SW480 (cell line): ENCODE data around the gene ULK3.
"Not testable (repeated sequence)": the region's sequence is repeated elsewhere in the genome, so short reads cannot be mapped to it uniquely, and the experiment has no call there.

Experiments
- DNase-seq: peaks from one replicate; pipeline ENCODE4 v3.0.0-alpha.2; 2016; ENCODE audit warnings: low spot score

The ULK3 gene, protein sequence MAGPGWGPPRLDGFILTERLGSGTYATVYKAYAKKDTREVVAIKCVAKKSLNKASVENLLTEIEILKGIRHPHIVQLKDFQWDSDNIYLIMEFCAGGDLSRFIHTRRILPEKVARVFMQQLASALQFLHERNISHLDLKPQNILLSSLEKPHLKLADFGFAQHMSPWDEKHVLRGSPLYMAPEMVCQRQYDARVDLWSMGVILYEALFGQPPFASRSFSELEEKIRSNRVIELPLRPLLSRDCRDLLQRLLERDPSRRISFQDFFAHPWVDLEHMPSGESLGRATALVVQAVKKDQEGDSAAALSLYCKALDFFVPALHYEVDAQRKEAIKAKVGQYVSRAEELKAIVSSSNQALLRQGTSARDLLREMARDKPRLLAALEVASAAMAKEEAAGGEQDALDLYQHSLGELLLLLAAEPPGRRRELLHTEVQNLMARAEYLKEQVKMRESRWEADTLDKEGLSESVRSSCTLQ

DNA sequence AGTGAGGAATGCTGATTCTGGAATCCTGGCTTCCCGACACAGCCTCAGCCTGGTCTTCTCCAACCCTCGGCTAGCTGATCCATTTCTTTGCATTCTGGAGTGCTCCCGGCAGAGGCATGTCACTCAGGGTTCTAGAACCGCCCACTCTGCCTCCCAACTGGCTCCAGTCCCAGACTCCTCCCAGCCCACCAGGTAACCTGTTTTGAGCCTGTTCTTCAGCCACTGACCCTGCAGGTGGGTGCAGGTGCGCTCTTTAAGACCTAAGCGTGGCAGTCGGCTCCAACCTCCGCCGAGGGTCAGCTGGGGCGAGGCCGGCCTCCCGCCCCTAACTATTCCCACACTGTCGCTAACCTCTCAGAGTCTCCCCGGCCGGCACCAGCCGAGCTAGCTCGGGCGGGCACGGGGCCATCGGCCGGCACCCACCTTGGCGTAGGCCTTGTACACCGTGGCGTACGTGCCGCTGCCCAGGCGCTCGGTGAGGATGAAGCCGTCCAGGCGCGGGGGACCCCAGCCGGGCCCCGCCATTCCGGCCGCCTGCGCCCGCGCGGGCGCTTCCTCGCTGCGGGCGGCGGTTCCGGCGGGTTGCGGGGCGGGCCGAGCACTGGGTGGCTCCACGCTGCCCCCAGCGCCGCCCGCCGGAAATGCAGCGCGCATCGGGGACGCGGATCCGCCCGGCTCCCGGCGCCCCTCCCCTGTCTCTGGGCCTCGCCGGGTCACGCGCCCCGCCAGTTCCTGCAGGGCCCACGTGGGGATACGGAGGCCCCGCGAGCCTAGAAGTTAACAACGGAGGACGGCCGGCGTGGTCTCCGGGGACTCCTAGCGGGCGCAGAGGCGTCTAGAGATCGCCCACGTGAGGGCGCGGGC is at the start of gene ULK3:
ULK3 (minus strand) TSS at position 576 of the 864 bp plus-strand sequence; CDS start at position 525, 51 bp downstream.
- peak; percentile 87 for DNase-seq

DNA sequence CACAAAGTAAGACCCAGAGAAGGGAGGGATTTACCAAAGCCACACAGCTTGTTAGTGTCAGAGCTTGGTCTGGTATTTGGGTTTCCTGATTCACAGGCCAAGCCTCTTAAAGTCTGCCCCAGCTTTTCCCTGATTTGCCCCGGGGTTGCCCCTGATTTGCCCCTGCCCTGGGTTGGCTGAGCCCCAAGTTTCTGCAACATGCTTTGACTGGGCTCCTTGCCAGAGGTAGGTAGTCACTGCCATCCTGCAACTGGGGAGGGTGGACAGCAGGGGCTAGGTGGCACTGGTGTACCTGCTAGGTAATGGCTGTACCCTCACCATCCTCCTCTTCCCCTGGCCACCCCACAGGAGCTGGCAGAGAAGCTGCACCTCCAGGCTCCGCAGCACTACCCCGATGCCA is 49.4 kb upstream of the ULK3 start:
- DNase-seq, result no peak

DNA sequence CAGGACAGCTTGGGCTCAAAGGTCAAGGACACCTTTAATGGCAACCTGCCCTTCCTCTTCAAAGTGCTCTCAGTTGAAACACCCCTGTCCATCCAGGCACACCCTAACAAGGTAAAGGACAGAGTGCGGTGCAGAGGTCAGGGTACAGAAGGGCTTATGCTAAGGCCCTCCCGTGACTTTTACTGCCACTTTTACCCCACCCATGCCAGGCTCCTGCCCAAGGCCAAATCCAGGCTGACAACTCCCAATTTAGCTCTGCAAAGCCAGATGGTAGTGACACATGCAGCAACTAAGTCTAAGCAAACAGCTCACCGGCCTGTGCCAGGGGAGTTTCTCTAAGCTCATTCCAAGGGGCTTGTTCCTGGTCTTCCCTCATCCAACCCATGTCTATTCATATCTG is 48.5 kb upstream of the ULK3 start:
- no peak for DNase-seq

DNA sequence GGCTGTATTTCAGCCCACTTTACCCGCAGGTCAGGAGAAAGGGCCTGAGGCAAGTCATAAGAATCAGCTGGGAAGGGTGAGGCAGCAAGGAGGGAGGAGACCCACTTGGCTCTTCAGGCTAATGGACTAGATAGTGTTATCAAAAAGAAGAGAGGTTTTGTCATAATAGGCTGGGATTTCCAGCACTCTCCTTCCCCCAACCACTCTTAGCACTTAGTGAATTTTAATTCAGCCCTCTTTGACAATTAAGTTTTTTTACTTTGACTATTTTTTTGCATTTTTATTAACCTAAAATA is 47.7 kb upstream of the ULK3 start:
- DNase-seq, result no peak

DNA sequence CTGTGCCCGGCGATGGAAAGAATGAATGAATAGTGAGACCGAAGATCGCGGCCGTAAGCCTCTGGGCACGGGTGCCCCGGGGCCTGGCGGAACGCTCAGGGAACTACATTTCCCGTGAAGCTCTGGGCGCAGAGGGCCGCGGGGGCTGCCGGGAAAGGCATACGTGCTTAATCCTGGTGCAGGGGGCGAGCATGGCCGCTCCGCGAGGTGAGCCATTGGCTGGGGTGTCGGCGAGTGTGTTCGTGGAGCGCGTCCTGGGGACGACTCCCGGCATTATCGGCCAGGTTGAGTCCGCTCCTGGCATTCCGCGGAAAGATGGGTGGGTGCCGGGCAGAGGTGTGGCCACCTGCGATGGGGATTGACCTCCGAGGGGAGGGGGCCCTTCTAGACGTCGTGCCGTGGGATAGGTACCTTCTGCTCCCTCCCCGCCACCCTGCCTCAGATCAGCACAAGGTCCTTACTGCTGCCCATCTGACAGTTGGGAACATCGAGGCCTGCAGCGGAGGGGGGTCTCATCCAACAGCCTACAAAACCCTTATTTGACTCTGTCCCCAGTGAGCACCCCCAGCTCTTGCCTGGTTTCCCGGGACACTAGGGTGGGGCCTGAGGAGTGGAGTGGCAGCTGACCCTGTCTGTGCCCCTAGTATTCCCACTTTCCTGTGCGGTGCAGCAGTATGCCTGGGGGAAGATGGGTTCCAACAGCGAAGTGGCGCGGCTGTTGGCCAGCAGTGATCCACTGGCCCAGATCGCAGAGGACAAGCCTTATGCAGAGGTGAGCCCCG is 47.1 kb upstream of the ULK3 start, which contains the start of gene MPI:
MPI (plus strand) TSS at position 160 of the 782 bp plus-strand sequence; CDS start at position 192, 32 bp downstream.
- DNase-seq, result peak; percentile 79

DNA sequence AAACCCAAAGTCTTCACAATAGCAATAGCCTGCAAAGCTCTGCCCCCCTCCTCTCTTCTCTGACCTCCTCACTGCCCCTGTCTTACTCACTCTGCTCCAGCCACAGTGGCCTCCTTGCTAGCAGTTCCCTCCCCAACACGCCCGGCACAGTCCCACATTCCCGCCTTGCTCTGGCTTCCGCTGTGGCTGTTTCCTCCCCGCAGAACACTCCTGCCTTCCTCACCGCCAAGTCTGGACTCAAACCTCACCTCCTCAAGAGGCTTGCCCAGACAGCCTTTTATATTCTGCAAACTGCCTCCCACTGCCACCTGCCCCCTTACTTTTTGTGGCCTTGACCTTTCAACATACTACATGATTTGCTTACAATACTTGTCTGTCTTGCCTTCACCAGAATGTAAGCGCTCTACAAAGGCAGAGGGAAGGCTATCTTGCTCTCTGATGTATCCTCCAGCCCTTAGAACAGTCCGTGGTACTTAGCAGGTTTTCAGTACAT is 46.5 kb upstream of the ULK3 start:
- peak; percentile 30 for DNase-seq

DNA sequence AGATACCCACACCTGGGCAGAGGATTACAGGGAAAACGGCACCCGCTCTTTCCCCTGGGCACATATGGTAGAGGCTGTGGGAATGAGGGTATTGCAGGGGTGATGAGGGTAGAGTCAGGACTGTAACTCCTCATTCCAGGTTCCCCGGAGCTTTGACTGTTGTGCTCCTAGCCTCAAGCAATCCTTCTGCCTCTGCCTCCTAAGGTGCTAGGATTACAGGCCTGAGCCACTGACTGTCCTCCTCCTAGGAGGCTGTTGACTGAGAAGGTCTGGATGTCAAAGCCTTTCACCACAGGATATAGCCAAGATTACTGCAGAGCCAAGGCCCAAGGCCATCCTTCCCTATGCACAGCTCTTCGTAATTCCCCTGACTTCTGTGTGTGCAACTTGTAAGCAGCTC is 45.8 kb upstream of the ULK3 start:
- no peak for DNase-seq

DNA sequence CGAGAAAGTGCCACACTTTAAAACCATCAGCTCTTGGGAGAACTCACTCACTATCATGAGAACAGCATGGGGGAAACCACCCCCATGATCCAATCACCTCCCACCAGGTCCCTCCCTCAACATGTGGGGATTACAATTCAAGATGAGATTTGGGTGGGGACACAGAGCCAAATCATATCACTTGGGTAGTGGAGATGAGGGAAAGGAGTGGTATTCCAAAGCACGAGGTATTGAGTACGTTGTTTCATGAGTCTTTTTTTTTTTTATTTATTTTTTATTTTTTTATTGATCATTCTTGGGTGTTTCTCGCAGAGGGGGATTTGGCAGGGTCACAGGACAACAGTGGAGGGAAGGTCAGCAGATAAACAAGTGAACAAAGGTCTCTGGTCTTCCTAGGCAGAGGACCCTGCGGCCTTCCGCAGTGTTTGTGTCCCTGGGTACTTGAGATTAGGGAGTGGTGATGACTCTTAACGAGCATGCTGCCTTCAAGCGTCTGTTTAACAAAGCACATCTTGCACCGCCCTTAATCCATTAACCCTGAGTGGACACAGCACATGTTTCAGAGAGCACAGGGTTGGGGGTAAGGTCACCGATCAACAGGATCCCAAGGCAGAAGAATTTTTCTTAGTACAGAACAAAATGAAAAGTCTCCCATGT is 44.7 kb upstream of the ULK3 start:
- not testable (repeated sequence) for DNase-seq

DNA sequence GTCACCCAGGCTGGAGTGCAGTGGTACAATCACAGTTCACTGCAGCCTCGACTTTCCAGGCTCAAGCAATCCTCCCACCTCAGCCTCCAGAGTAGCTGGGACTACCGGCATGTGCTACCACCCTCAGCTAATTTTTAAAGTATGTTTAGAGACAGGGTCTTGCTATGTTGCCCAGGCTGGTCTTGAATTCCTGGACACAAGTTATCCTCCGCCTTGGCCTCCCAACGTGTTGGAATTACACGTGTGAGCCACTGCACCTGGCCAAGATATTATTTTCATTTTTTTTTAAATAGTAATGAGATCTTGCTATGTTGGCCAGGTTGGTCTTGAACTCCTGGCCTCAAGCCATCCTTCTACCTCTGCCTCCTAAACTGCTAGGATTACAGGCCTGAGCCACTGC is 42.5 kb upstream of the ULK3 start:
- DNase-seq, result no peak

DNA sequence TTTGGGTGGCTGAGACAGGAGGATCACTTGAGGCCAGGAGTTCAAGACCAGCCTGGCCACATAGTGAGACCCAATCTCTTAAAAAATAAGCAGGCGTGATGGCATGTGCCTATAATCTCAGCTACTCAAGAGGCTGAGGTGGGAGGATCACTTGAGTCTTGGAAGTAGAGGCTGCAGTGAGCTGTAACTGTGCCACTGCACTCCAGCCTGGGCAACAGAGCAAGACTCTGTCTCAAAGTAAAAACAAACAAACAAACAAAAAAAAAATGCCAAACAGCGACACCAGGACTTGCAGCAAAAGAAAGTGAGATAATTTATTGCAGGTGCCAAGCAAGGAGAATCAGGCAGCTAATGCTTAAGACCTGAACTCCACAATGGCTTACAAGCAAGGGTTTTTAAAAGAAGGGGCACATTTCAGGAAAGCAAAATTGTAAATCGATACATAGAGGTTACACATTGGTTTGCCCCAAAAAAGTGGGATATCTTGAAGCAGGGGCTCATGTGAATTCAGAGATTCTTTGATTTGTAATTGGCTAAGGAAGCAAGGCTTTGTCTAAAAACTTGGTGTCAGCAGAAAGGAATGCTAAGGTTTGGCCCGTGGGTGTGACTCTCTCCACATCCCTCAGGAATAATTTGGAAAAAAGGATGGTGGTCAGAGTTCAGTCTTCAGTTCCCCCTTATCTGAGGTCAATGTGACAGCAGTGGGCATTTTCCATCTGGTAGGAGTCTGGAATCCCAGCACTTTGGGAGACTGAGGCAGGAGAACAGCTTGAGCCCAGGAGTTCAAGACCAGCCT is 41.7 kb upstream of the ULK3 start:
- no peak for DNase-seq

DNA sequence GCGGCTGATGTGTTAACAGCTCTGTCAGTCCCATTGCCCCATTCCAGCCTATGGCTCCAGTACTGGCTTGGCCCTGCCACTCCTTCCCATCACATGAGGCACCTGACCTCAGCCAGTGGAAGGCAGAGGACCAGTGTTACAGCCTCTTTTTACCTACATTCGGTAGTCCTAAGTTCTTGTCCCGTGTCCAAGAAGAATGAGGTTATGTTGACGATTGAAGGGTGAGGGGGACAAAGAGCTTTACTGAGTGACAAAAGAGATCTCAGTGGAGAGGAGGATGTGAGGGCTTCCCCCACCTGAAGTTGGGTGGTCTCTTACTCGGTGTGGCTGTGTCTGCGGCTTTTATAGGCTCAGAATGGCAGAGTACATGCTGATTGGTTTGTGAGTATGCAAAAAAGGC is 39.6 kb upstream of the ULK3 start:
- DNase-seq, result no peak

DNA sequence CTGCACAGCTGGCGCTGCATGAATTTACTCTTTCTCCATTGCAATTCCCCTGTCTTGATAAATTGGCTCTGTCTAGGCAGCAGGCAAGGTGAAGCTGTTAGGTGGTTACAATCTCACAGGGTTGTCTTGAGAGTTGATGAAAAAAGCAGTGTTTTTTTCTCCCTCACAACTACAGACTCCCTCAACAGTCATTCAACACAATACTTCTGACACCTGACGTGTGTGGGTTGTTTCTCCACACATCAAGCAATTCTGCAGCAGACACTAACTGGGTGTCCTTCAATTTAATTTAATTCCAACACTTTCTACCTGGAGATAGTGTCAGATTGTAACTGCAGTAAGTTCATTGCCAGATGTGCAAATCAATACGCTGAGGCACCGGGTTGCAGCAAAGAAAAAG is 35.3 kb upstream of the ULK3 start:
- DNase-seq, result no peak

DNA sequence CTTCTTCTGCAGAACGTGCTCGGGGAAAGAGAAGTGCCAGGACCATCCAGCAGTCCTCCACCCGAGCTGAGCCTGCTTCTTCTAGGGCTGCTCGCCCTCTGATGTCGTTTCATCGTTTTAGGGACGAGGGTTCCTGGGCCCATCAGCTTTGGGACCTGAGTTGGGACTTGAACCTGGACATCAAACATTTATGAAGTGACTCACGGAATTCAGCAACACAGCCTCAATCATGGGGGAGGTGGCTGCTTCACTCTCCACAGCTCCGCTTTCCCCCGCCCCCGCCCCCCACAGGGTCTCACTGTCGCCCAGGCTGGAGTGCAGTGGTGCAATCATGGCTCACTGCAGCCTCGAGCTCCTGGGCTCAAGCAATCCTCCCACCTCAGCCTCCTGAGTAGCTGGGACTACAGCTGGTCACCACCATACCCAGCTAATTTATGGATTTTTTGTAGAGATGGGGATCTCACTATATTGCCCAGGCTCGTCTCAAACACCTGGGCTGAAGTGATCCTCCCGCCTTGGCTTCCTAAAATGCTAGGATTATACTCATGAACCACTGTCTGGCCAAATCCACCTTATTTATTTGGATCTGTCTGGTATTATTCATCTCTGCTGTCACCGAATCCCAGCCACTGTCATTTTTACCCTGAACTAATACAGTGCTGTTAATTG is 30.9 kb upstream of the ULK3 start:
- no peak for DNase-seq

DNA sequence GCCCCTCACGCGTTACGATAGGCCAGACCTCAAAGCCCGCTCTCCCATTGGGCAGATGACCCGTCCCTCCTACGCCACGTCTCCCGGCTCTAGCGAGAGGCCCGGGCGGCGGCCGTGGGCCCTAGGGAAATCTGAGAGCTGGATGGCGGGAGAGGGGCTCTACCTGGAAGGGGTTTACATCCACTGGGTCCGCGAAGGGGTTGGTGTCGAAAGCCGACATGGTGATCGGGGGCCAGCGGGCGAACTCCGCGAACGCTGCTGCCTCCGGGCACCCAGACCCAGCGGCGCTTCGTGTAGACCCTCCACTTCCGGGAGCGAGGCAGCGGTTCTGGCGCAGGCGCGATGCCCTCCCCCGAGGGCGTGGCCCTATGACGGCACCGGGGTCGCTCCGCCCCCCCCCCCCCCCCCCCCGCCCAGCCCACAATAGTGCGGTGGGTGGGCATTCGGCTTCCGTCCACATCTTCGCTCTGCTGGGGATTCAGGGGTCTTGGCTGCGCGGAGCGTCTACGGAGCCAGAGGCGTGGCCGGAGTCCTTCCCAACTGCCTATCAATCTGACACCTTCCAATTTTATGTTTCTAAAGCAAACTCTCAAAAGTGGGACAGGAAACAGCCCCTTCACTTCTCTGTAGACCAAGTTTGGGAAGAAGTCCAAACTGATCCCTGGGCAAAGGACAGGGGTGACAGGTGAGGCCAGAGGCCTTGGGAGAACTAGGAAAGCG is 30.2 kb upstream of the ULK3 start, which contains the start of gene SCAMP2:
SCAMP2 (minus strand) TSS at position 330 of the 720 bp plus-strand sequence; CDS start at position 220, 110 bp downstream.
- peak; percentile 94 for DNase-seq

DNA sequence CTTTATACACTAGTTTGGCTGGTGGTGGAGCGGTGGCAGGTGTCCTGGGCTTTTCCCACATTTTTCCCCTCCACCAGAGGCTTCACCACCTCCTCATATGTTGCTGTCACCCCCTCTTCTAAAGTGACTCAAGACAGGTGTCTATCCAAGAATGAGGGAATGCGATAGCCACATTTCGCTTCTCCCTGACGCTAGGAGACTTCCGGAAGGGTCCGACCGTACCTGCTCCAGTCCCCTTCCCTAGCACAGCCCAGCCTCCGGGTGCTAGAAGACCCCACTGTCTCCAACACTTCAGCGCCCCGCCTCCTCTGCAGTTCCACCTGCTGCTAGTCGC is 29.7 kb upstream of the ULK3 start:
- DNase-seq, result no peak

DNA sequence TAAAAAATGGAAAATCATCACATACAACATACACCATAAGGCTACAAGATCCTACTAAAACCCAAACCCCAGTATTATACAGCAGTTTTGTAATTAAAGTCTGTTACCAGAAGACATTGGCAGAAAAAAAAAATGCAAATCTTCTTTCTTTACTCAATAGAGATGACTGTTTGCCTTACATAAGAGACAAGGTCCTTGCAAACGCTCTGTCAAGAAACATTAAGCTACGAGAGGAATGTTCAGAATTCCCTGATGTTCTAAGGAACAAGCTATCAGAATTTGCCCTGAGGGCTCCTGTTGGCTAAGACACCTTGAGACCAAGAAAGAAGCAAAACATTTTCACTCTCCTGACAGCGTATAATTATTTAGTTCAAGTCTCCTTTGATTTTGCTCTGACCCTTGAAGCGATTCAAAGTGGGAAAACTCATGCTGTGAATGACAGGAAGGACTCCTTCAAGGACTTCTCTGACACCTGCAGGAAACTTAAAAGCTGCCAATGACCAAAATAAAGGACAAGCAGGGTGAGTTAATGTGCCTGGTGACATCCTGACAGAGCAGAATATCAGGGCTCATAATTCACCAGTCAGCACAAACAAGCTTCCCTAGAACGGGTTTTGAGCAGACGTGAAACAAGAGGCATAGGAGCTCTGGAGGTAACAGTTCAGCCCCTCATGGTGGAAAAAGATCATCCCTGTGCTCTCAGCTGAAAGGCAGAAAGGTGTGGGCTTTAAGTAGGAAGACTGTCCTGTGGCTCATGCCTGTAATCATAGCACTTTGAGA is 27.7 kb upstream of the ULK3 start:
- DNase-seq, result no peak

DNA sequence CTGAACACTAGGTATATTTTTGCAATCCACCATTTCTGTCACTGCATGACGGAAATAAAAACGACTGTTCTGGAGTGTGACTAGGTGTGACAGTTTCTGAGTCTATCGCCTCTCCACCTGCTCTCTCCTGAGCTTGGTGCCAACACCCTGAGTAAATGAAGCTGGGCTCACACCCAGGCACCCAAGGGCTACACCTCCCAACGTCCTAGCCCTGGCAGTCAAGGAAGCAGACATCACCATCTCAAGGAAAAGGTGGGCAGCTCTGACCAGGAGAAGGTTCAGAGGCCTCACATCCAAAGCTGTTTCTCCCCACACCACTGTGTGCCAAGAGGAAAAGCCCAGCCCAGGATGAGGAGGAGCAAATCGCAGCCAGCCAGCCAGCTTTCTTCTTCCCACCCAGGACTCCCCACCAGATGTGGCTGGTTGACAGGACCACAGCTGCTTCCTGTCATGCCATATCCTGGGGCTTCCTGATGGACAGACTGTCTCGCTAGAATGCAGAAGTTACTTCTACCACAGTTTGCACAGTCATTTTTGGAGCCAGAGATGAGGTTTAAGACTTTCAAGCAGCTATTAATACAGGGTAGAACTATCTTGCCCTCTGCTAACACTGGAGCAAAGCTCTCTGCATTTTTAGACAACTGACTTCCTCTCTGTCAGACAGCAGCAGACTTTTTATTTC is 26.9 kb upstream of the ULK3 start:
- DNase-seq, result no peak

DNA sequence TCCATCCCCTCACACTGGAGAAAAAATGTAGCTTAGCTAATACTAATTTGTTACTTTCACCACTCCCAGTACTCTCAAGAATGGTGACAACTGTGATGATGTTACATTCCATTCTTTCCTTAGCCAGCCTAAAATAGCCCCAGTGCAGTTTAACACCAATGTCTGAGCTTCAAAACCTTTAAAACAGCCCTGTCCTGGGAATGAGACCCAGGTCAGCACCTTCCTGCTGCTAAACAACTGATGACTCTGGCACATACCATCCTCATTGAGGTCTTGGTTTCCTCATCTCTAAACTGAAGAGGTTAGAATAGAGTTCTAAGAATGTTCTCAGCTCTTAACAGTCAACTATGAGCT is 26.4 kb upstream of the ULK3 start:
- DNase-seq, result no peak
